Measurements from ENCODE around the gene ZNF177. TPM values are rescaled to one million over a fixed set of nuclear protein-coding genes. Genes with fewer than 3 reads are reported as not detected.

ZNF177 gene
- total RNA-seq, 1 donor from 2014 or later = 1.1 TPM

DNA sequence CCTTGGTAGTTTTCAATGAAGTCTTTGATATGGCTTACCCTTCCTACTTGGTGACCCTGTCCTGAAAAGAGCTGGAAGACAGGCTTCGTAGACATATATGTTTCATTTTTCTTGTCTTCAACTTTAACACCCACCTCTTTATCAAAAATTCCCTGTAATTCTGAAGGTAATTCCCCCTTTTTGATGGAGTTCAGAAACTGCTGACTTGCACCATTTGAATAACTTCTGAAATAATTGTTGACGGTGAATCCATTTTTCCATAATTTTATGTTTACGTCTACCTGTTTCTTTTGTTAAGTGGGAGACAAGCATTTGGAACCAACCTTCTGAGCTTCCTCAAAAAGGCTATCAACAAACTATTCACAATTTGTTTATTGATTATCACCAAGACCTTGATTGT lies 14.6 kb upstream of the ZNF177 start:
- no peak for TF ChIP-seq CTCF (IDR thresholded peaks at IDR 0.05; ENCODE audit: unreplicated experiment)
- Mint-ChIP-seq H3K27ac (ENCODE audit: unreplicated experiment) (no peak overlapping the region), H3K4me3 (ENCODE audit: unreplicated experiment) (no peak overlapping the region), H3K4me1 (ENCODE audit: unreplicated experiment) (no peaks in the 10 kb centered on the region), H3K27me3 (ENCODE audit: unreplicated experiment) (no peaks in the 10 kb centered on the region), H3K9me3 (ENCODE audit: unreplicated experiment) (peaks cover 36% of the 10 kb centered on the region), H3K36me3 (ENCODE audit: low read depth, unreplicated experiment) (peaks cover 21% of the 10 kb centered on the region)
- DNase-seq (ENCODE audit: low spot score) = no peak

DNA sequence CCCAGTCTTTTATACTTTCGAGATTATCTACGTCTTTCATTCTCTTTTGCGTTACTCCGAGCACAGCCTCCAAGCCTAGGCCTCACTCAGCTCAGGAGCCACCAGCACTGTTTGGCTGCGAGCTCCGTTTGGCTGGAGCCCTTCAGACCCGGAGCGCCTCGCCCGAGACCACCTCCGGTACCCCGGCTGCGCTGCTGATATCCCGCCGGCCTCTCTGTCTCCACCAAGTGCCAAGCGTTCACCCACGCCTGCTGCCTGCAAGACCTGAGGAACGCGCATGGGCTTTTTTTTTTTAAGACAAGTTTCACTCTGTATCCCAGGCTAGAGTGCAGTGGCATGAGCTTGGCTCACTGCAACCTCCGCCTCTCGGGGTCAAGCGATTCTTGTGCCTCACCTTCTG lies 14.1 kb upstream of the ZNF177 start:
- no peak overlapping the region for H3K27ac Mint-ChIP-seq (ENCODE audit: unreplicated experiment)
- H3K27me3 Mint-ChIP-seq (ENCODE audit: unreplicated experiment) = no peaks in the 10 kb centered on the region
- H3K4me3 Mint-ChIP-seq (ENCODE audit: unreplicated experiment) = no peak overlapping the region
- peaks cover 16% of the 10 kb centered on the region for H3K36me3 Mint-ChIP-seq (ENCODE audit: low read depth, unreplicated experiment)
- no peak for DNase-seq (ENCODE audit: low spot score)
- no peak for TF ChIP-seq CTCF (IDR thresholded peaks at IDR 0.05; ENCODE audit: unreplicated experiment)
- peaks cover 32% of the 10 kb centered on the region for H3K9me3 Mint-ChIP-seq (ENCODE audit: unreplicated experiment)
- no peaks in the 10 kb centered on the region for H3K4me1 Mint-ChIP-seq (ENCODE audit: unreplicated experiment)

- no peak for TF ChIP-seq CTCF (IDR thresholded peaks at IDR 0.05; ENCODE audit: unreplicated experiment)
- DNase-seq (ENCODE audit: low spot score) = no peak
- H3K36me3 Mint-ChIP-seq (ENCODE audit: low read depth, unreplicated experiment) = peaks cover 19% of the 10 kb centered on the region
- H3K4me3 Mint-ChIP-seq (ENCODE audit: unreplicated experiment) = no peak overlapping the region
- H3K4me1 Mint-ChIP-seq (ENCODE audit: unreplicated experiment) = no peaks in the 10 kb centered on the region
- peaks cover 32% of the 10 kb centered on the region for H3K9me3 Mint-ChIP-seq (ENCODE audit: unreplicated experiment)
- H3K27me3 Mint-ChIP-seq (ENCODE audit: unreplicated experiment) = peaks cover under 1% of the 10 kb centered on the region
- H3K27ac Mint-ChIP-seq (ENCODE audit: unreplicated experiment) = no peak overlapping the region
Measured at GRCh38 chr19:9352505-9352904, 10.3 kb upstream of the ZNF177 start.

DNA sequence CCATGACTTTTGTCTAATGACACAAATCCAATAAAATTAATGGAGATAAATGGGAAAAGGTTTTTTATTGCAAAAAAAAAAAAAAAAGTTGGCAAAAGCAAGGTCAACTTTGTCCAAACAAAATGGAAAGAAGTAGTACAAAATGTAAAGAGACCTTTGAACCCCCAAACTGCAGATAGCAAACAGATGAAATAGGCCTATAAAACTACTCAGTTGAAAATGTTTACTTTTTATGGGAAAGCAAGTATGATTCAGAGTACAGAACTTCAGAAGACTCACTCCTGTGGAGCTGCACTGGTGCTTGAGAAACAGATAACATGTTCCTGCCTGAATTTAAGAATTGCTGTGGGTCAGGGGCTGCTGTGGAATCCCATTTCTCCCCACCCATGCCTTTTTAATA lies 9.8 kb upstream of the ZNF177 start:
- Mint-ChIP-seq H3K4me1 (ENCODE audit: unreplicated experiment) (no peaks in the 10 kb centered on the region), H3K27ac (ENCODE audit: unreplicated experiment) (no peak overlapping the region), H3K27me3 (ENCODE audit: unreplicated experiment) (peaks cover 3% of the 10 kb centered on the region), H3K36me3 (ENCODE audit: low read depth, unreplicated experiment) (peaks cover 24% of the 10 kb centered on the region), H3K4me3 (ENCODE audit: unreplicated experiment) (no peak overlapping the region), H3K9me3 (ENCODE audit: unreplicated experiment) (peaks cover 37% of the 10 kb centered on the region)
- DNase-seq (ENCODE audit: low spot score) = no peak
- TF ChIP-seq CTCF (IDR thresholded peaks at IDR 0.05; ENCODE audit: unreplicated experiment) = no peak

DNA sequence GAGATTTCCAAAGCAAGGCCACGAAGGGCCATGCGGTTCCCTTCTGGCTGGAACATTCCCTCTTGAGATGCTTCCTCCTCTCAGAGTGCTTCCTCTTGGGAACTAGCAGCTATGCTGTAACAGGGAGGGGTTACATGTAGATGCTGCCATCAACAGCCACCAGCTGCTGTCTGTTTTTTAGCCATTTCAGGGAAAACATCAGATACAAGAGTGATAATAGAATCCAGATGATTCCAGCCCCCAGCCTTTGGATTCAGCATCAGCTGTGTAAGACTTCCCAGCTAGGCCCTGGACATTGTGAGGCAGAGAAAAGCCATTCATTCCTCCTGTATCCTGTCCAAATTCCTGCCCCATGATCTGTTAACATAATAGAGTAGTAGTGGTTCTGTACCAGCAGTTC lies 8.2 kb upstream of the ZNF177 start:
- no peak for DNase-seq (ENCODE audit: low spot score)
- Mint-ChIP-seq H3K36me3 (ENCODE audit: low read depth, unreplicated experiment) (peaks cover 28% of the 10 kb centered on the region), H3K27me3 (ENCODE audit: unreplicated experiment) (peaks cover 3% of the 10 kb centered on the region), H3K9me3 (ENCODE audit: unreplicated experiment) (peaks cover 40% of the 10 kb centered on the region), H3K4me1 (ENCODE audit: unreplicated experiment) (no peaks in the 10 kb centered on the region), H3K27ac (ENCODE audit: unreplicated experiment) (no peak overlapping the region), H3K4me3 (ENCODE audit: unreplicated experiment) (no peak overlapping the region)
- TF ChIP-seq CTCF (IDR thresholded peaks at IDR 0.05; ENCODE audit: unreplicated experiment) = no peak
